NCI-H146 treated with DMSO at 0.1 percent for 48 hours (cell line): Measurements from ENCODE around the gene NFATC2IP.
"Not testable (repeated sequence)": the region's sequence is repeated elsewhere in the genome, so short reads cannot be mapped to it uniquely, and the experiment has no call there.

Experiments
- DNase-seq: peaks from one replicate; lab custom pipeline; 2025; ENCODE audit not compliant: unreplicated experiment; lab: John Stamatoyannopoulos, UW

NFATC2IP gene

GRCh38 chr16:28990375-28991040 is 39.8 kb downstream of the NFATC2IP start:
- no peak for DNase-seq

GRCh38 chr16:28991687-28992086 is 41.0 kb downstream of the NFATC2IP start:
- DNase-seq: no peak

GRCh38 chr16:28992496-28992895 is 41.8 kb downstream of the NFATC2IP start:
- no peak for DNase-seq

- DNase-seq: no peak
Measured at GRCh38 chr16:28998837-28999236, 48.1 kb downstream of the NFATC2IP start.

GRCh38 chr16:28999577-28999976 is 48.8 kb downstream of the NFATC2IP start:
- DNase-seq: no peak

- no peak for DNase-seq
Measured at GRCh38 chr16:29000019-29000418, 49.3 kb downstream of the NFATC2IP start.

GRCh38 chr16:29004496-29005139 is 53.9 kb downstream of the NFATC2IP start:
- not testable (repeated sequence) for DNase-seq

- DNase-seq: no peak
Measured at GRCh38 chr16:29007730-29008593, 57.2 kb downstream of the NFATC2IP start.

GRCh38 chr16:29009050-29009837 is 58.5 kb downstream of the NFATC2IP start:
- DNase-seq: no peak

GRCh38 chr16:29009838-29010166 is 59.1 kb downstream of the NFATC2IP start:
- no peak for DNase-seq

- DNase-seq: no peak
Measured at GRCh38 chr16:29011112-29011511, 60.4 kb downstream of the NFATC2IP start.

GRCh38 chr16:29011851-29012250 is 61.1 kb downstream of the NFATC2IP start:
- DNase-seq: no peak

- no peak for DNase-seq
Measured at GRCh38 chr16:29012913-29013553, 62.3 kb downstream of the NFATC2IP start.

GRCh38 chr16:29014561-29015069 is 63.9 kb downstream of the NFATC2IP start:
- no peak for DNase-seq
